Activated T-cell treated with anti-CD3 and anti-CD28 coated beads for 1 hour (primary cell): ENCODE data around the gene SLC26A2.
"Not testable (repeated sequence)": the region's sequence is repeated elsewhere in the genome, so short reads cannot be mapped to it uniquely, and the experiment has no call there.

Experiments
- DNase-seq: peaks from one replicate; pipeline ENCODE4 v3.0.0-alpha.2; 2020; ENCODE audit warnings: low read depth

Gene SLC26A2

DNA sequence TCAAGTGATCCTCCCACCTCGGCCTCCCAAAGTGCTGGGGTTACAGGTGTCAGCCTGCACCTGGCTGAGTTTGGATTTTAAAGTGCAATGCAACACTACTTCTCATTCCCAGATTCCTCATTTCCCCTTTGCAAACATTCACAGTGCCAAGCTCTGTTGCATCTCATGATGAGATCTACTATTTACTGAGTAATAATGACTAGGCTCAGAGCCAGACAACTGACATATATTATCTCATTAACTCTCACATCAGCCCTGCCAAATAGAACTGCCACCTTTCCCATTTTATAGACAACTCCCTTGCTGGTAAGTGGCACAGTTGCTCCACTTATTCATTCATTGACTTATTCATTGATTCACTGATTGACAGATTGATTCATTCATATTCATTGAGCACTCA, 22.9 kb upstream of the SLC26A2 start:
- no peak for DNase-seq

DNA sequence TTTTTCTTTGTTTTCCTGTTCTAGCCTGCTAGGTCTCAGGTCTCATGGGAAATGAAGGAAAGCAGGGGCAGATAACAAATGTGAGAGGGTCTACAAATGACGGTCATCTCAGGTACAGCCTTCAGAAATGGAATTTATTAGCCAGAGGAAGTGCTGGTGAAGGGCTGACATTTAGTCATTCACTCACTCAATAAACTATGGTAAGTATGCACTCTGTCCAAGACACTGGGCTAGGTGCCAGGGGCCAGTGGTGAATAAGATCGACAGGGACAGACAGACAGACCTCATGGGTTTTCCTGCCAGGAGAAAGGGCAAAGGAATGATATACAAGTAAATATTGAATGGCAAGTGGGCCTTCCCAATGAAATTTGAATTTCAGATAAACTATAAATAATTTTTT, 22.3 kb upstream of the SLC26A2 start:
- no peak for DNase-seq

DNA sequence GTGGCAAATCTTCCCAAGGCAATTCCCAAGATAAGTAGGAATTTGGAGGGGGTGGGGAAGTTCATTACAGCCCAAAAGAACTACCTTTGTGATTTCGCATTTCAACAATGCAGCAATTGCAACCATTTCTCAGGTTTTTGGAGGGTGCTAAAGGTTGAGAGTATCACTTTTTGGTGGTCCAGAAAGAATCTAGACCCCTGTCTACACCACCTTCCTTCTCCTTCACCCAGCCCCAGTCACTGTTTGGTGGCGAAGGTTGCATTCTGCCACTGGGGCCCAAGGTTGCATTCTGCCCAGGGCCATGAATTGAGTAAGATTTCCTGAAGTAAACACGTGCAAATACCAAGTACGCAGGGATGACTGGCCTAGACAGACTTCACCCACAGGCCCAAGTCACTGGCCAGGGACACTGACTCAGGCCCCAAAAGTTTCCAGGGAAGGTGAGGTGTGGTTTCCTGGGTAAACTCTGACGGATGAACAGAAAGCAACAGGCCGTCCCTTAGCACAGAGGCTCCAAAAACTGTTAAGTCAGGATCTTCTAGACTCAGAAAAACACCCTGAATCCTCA, 21.7 kb upstream of the SLC26A2 start:
- no peak for DNase-seq

DNA sequence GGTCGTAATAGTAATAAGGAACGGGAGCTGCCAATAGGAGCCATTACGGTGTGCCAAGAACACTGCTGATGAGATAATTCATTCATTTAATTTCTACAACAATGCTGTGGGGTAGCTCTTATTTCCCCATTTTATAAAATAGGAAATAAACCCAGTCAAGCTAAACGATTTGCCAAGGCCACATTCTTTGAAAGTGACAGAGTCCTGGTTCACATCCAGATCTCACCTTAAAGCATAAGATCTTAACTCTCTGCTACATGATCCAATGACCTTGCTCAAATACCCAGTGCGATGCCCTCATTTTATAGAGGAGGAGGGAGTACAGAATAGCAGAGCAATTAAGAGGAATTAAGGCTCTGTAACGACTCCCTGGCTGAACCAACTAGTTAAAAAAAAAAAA, 21.0 kb upstream of the SLC26A2 start:
- DNase-seq = no peak

DNA sequence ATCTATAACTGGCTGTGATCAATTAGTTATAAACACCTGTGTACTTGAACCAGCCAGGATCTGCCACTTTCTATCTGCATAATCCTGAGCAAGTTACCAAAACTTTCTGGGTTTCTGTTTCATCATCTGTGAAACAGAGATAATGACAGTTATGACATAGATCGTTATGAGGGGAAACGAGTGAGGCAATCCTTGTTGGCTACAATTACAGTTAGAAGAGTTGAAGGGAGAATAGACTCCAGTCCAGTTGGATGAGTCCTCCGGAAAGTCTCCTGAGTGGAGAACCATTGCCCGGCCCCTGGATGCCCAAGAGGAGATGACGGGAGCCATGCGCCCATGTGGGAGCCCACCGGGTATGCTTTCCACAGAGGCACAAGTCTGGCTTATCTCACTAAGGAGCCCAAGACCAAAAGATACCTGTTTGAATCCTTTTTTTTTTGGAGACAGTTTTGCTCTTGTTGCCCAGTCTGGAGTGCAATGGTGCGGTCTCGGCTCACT, 20.4 kb upstream of the SLC26A2 start:
- DNase-seq = no peak

DNA sequence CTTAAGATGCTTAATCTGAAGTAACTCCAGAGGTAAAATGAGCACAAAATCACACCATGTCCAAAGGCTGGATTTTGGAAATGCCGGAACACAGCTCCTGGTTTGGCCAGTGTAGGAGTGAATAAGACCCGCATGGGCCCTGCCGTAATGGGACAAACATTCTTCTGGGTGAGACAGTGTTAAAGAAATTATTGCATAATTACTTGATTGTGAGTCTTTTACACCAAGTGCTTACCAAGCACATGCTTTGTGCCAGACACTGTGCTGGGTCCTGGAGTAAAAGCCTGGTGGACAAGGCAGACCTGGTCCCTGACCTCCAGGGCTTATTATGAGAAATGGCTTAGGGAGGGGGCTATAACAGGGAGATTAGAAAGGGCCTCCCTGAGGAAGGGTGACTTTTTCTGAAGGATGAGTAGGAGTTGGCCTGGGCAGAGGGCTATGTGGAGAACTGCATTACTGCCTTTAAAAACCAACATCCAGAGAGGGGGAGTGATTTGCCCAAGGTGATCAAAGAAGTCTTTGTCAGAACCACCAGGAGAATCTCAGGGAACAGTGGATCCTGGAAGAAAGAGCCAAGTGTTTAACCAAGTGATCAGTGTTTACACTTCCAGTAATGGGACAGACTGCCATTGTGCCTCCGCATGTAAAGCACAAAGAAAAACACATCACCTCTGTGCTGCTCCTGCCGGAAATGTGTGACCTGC, 19.5 kb upstream of the SLC26A2 start:
- DNase-seq = no peak

DNA sequence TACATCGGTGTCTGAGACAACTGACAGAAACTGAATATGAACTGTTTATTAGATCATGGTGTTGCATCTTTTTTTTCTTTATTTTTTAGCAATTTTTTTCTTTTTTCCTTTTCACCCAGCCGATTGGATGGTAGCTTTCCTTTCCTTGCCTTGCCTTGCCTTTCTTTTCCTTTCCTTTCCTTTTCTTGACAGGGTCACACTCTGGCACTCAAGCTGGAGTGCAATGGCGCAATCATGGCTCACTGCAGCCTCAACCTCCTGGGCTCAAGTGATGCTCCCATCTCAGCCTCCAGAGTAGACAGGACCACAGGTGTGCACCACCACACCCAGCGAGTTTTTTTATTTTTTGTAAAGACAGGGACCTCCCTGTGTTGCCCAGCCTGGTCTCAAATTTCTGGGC, 18.8 kb upstream of the SLC26A2 start:
- DNase-seq = no peak

DNA sequence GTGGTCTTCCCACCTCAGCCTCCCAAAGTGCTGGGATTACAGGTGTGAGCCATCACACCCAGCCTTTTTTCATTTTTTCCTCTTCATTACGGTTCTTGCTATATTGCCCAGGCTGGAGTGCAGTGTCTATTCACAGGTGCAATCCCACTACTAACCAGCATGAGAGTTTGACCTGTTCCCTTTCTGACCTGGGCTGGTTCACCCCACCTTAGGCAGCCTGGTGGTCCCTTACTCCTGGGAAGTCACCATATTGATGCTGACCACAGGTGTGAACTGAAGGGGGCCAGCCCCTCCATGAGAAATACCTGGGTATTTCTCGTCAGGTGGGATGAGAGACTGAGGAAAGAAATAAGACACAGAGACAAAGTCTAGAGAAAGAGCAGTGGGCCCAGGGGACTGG, 18.4 kb upstream of the SLC26A2 start:
- DNase-seq = no peak

DNA sequence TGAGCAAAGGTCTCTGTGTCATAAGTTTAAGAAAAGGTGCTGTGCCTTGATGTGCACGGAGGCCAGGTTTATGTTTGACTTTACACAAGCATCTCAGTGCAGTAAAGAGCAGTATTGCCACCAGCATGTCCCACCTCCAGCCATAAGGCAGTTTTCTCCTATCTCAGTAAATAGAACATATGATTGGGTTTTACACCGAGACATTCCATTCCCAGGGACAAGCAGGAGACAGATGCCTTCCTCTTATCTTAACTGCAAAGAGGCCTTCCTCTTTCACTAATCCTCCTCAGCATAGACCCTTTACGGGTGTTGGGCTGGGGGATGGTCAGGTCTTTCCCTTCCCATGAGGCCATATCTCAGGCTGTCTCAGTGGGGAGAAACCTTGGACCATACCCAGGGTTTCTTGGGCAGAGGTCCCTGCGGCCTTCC, 17.8 kb upstream of the SLC26A2 start:
- DNase-seq = not testable (repeated sequence)

DNA sequence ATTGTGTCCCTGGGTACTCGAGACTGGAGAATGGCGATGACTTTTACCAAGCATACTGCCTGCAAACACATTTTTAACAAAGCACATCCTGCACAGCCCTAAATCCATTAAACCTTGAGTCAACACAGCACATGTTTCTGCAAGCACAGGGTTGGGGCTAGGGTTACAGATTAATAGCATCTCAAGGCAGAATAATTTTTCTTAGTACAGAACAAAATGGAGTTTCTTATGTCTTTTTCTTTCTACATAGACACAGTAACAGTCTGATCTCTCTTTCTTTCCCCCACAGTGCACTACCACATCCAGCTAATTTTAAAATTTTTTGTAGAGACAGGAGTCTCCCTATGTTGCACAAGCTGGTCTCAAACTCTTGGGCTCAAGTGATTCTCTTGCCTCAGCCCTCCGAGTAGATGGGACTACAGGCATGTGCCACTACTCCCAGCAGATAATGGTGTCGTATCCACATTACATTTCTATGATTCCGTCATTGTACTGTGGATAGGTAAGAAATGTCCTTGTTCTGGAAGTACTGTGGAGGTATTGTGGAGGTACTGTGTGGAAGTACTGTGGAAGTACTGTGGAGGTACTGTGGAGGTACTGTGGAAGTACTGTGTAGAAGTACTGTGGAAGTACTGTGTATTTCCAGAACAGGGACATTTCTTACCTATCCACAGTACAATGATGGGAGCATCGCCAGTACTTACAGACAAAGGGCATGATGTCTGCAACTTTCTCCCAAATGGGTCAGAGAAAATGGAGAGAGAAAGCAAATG, 17.2 kb upstream of the SLC26A2 start:
- not testable (repeated sequence) for DNase-seq

DNA sequence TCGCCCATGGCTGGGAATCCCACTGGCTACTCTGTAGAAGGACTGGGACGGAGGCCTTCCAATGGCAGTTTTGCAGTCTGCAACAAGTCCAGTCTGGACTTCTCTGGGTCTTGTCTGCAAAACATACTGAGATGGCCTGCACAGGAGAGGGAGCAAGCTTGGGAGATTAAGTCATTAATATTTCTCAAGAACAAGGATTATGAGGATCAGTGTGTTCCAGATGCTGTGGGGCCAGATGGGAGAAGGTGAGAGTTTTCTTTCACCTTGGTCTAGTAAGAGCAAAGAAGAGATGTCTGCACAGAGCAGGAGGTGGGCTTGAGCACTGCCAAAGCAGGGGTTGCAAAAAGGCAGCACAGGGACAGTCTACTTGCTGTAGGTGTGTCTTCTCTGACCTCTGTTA, 15.9 kb upstream of the SLC26A2 start, which contains the start of gene PDE6A:
Gene PDE6A, minus strand, starts transcription at position 128 of the 400 bp plus-strand sequence. Its CDS starts 120 bp downstream, at position 8.
- DNase-seq = no peak

DNA sequence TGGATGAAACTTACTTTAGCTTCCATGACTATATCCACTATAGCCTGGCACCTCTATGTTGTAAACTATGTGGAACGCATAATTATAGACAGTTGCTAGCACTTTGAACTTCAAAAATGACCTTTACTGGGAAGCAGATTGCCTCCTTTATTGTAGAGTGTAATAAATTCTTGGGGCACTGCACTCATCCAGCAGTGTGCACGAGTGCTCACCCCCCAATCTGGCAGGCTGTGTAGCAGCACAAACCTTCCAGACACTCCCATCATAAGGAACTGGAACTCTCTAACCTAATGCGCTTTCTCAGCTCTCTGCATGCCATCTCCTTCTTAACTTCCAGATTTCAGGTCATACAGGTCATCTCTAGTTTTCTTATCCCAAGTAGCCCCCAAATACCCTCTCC, 14.4 kb upstream of the SLC26A2 start:
- no peak for DNase-seq

DNA sequence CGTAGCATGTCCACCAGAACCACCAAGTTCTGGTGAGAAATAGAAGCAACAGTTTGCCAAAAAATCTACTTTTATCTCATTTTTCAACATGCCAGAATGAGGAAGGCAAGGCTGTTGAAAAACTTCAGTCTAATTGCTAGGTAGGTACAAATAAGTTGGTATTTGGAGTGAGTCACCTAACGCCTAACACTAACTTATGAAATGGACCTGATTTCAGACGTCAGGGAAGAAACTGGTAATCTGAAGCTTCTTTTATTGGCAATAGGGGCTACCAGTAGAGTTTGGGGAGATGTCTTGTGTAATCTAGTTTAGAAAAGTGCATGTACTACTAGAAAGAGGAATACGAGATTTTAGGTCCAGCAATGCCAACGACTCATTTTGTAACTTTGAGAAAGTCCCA, 11.6 kb upstream of the SLC26A2 start:
- DNase-seq = no peak

DNA sequence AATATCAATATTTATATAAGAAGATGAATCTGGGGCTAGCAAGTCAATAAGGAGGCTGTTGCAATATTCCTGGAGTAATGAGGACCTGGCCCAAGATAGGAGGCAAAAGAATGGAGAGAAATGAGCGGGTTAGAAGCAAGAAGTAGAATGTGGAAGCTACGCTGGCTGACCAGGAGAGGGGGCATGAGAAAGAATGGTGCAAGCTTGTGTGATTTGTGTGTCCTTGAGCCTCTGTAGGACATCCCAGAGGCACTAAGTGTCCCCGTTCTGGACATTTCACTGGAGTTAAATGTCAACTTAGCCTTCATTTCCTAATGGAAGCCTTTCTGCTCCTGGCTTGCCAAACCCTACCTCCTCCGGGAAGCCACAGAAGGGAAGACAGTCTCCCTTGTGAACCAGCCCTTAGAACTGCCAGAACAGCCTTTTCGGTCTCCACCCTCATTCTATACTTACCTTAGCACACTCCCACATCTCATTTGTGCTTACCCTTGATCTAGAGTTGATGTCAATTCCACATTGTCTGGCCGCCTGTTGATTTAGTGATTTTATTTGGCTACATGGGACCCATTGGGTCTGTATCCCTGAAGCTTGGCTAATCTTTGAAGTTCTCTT, 9.3 kb upstream of the SLC26A2 start:
- DNase-seq = no peak

DNA sequence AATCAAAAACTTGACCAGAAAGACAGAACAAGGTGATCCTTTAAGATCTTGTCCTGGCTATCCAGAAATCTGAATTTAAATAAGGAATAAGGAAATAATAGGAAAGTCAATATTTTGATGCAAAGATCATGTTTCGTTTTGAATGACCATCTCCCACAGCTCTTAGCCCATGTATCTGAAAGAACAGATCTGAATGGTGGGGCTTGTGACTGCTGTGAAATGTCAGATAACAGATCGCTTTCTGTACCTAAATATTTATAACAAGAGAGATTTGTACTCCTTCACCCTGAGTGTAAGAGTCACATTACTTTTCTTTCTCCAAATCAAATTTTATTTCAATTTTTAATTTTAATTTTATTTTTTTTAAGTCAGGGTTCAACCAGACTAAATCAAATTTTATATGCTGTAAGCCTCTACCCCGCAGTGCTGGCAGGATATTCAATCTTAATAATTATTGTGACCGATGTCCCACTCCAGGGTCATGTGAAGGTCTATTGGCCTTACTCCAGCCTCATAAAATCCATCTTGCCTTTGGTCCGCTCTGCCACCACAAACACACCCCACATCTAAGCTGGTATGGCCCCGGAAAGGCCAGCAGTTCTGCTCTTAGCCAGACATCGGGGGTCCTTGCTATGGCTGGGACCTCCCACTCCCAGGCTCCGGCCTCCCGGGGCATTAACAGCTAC, 7.0 kb upstream of the SLC26A2 start:
- no peak for DNase-seq

DNA sequence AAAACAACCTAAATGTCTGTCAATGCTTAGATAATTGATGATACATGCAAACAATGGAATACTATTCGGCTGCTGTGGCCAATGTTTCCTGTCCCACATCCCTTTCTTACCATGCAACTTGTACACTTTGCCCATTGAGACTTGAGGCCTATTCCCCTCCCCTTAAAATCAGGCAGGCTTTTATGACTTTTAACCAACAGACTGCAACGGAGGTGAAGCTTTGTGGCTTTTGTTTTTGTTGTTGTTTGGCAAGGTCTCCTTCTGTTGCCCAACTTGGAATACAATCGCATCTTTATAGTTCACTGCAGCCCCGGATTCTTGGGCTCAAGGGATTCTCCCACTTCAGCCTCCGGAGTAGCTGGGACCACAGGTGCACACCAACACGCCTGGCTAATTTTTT, 5.8 kb upstream of the SLC26A2 start:
- DNase-seq = no peak

DNA sequence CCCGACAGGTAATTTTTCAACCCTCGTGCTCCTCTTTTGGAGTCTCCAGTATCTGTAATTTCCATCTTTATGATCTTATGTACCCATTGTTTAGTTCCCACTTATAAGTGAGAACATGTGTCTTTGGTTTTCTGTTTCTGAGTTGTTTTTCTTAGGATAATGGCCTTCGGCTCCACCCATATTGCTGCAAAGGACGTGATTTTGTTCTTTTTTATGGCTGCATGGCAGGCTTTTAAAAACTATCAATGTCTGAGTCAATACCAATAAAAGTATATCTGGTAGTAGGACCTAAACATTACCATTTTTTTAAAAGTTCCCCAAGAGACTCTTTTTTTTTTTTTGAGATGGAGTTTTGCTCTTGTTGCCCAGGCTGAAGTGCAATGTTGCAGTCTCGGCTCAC, 3.9 kb upstream of the SLC26A2 start:
- no peak for DNase-seq

DNA sequence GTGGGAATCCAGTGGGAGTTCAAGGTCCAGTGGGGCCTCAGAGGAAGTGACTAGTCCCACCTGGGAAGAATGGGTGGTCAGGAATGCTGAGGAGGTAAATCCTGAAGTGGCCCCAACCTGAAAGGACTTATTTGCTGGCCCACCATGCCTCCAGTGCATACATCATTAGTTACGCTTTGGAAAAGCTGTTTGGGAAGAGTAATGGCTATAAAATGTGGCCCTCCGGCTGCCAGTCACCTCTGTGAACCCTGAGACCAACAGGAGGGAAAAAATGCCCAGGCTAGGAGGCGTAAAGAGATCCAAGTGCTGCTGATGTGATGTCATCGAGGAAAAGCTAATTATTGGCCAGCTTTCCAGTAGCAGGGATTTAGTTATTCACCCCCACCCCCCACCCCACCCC, 2.7 kb upstream of the SLC26A2 start:
- DNase-seq = no peak

DNA sequence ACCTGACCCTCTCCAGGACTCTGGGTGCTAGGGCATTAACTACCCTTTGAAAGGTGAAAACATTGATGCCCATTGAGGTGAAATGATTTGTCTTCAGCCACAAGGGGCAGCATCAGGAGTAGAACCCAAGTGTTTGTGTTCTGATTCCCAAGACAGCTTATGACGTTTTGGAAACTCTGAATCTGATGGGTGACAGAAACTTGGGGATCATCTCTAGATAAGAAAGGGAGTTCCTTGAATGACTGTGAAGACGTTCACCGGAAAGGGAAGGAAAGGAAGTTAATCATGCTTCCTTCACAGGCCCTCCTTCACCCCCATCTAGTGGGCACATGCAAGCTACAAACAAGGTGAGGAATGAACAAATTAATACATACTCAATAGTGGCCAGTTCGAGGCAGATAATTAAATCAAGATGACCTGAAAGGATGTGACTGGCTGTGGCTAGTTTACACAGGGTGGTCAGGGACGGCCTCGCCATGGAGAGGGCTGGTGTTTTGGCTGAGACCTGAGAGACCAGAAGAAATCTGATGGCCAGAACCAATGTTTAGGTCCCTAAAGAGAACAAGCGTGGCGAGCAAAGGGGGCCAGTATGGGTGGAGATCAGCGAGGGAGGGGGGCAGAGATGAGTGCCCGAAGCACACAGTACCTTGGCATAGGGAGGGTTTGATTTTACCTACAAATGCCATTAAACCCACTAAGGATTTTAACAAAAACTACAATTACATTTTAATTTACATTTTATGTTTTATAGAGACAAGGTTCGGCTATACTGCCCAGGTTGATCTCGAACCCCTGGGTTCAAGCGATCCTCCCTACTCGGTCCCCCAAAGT, 937 bp upstream of the SLC26A2 start:
- peak; percentile 8 for DNase-seq

DNA sequence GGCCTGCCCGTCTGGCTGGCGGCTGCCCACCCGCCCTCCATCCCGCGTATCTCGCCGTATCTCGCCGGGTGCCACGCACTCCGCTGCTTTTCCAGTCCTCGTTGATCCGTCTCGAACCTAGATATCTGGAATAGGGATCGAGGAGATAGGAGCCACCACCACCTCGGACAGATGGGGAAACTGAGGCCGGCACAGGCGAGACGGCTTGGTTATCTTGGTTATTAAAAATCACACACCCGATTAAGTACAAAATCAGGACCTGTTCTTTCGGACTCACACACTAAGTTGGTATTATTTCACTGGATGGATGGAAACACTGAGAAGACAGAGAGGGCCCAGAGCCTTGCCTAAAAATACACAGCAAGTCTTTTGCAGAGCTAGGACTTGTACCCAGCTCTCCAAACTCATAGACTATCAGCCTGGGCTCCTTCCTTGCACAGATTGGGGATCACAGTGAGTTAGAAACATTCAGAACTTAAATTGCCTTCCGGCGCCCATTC, 678 bp downstream of the SLC26A2 start:
- DNase-seq = no peak

DNA sequence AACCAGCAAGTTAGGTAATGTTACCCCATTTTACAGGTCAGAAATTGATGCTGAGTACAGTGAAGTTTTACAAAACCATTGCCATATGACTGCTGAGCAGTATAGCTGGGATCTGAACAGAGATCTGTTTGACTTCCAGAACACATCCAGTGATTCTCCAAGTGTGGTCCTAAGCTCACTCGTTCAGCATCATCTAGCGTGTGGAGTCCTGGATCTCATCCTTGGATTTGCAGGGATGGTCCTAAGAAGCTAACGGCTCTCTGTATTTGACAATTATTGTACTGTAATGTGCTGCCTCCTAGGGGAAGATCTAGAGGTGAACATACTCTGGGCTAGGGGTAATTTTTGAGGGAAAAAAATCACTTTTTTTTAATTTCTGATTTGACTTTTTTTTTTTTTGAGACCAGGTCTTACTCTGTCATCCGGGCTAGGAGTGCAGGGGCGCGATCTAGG, 1.4 kb downstream of the SLC26A2 start:
- DNase-seq = no peak
